Measurements from ENCODE around the gene RNASE11. TPM values are rescaled to one million over a fixed set of nuclear protein-coding genes. Genes with fewer than 3 reads are reported as not detected.

The RNASE11 gene
- total RNA-seq, 1 experiment from 2014 or later: not detected

- ATAC-seq (no peak), DNase-seq (ENCODE audit: low read depth, low spot score) (no peak)
- Histone ChIP-seq H3K36me3 (ENCODE audit: control insufficient read depth in 1 of 2, insufficient read depth in 2 of 2, low read length in 2 of 2) (no peaks in the 10 kb centered on the region), H3K9me2 (ENCODE audit: insufficient read depth) (no peaks in the 10 kb centered on the region), H3K4me1 (ENCODE audit: control insufficient read depth in 1 of 2, insufficient read depth in 2 of 2, low read length in 2 of 2) (no peaks in the 10 kb centered on the region), H3K4me3 (replicated peaks in 1 of 2; ENCODE audit: low read depth in 1 of 2, low read length in 2 of 2) (no peak overlapping the region), H3K9ac (ENCODE audit: low read length) (no peak overlapping the region), H3K27me3 (ENCODE audit: insufficient read depth, low read length) (no peaks in the 10 kb centered on the region), H2AFZ (ENCODE audit: low read depth, low read length, poor library complexity, severe bottlenecking) (no peak overlapping the region), H4K20me1 (ENCODE audit: insufficient read depth) (no peaks in the 10 kb centered on the region), H3K27ac (ENCODE audit: low read depth, low read length) (no peak overlapping the region), H3K79me2 (ENCODE audit: insufficient read depth, low read length) (no peaks in the 10 kb centered on the region), H3K4me2 (ENCODE audit: low read length) (no peak overlapping the region), H3K9me3 (ENCODE audit: control insufficient read depth in 1 of 2, insufficient read depth in 1 of 2, low read depth in 1 of 2, low read length in 2 of 2) (no peaks in the 10 kb centered on the region)
- TF ChIP-seq CTCF (IDR thresholded peaks at IDR 0.05 in 2 of 3, conservative IDR thresholded peaks at IDR 0.05 in 1 of 3; ENCODE audit: borderline replicate concordance in 1 of 3, insufficient read depth in 1 of 3, low read depth in 2 of 3, low read length in 2 of 3) (no peak), RAD21 (IDR thresholded peaks at IDR 0.05; ENCODE audit: low read depth) (no peak), POLR2AphosphoS5 (IDR thresholded peaks at IDR 0.05; ENCODE audit: low read depth, low read length) (no peak), SRF (IDR thresholded peaks at IDR 0.05; ENCODE audit: low read depth) (no peak), MAX (IDR thresholded peaks at IDR 0.05) (no peak), ATF3 (IDR thresholded peaks at IDR 0.05) (no peak), TCF7L2 (IDR thresholded peaks at IDR 0.05; ENCODE audit: borderline replicate concordance, extremely low read depth, insufficient read depth, insufficient read length) (no peak), FOSL1 (IDR thresholded peaks at IDR 0.05; ENCODE audit: low read depth) (no peak), ELF1 (IDR thresholded peaks at IDR 0.05; ENCODE audit: borderline replicate concordance, low read depth) (no peak), EZH2phosphoT487 (IDR thresholded peaks at IDR 0.05; ENCODE audit: borderline replicate concordance) (no peak), SIN3A (IDR thresholded peaks at IDR 0.05; ENCODE audit: low read depth) (no peak), SP1 (IDR thresholded peaks at IDR 0.05; ENCODE audit: low read depth) (no peak), CBX3 (IDR thresholded peaks at IDR 0.05; ENCODE audit: low read depth) (no peak), JUND (IDR thresholded peaks at IDR 0.05) (no peak), EGR1 (IDR thresholded peaks at IDR 0.05; ENCODE audit: low read depth) (no peak), CEBPB (IDR thresholded peaks at IDR 0.05; ENCODE audit: low read depth) (no peak), POLR2A (IDR thresholded peaks at IDR 0.05; ENCODE audit: borderline replicate concordance, extremely low read depth, insufficient read depth, insufficient read length) (no peak), YY1 (IDR thresholded peaks at IDR 0.05; ENCODE audit: extremely low read depth, insufficient replicate concordance, low read depth, low read length) (no peak)
- CTCF ChIA-PET: no interaction called here
- intact Hi-C loops (cut with micrococcal nuclease): no loop called here
- POLR2A ChIA-PET: no interaction called here
- no TSS peak for BruUV-seq (replicated peaks)
- RAD21 ChIA-PET (ENCODE audit: low non-redundant PET in 1 of 2, low total read pairs in 2 of 2, uncharacterized antibody in 2 of 2, unreplicated experiment in 2 of 2): no interaction called here
These were observed 36.9 kb downstream of the RNASE11 start for GRCh38 chr14:20550926-20551325.
